Eye (tissue), 1 donor: Measurements from ENCODE around the gene CASKIN1.

ENCODE experiments used
- DNase-seq: peaks from one replicate; pipeline ENCODE4 v3.0.0-alpha.2; 2015

The CASKIN1 gene

GRCh38 chr16:2232094-2232990, 35.9 kb upstream of the CASKIN1 start:
- DNase-seq: no peak

- DNase-seq: no peak
Measured at GRCh38 chr16:2231016-2231931, 34.9 kb upstream of the CASKIN1 start.

DNA sequence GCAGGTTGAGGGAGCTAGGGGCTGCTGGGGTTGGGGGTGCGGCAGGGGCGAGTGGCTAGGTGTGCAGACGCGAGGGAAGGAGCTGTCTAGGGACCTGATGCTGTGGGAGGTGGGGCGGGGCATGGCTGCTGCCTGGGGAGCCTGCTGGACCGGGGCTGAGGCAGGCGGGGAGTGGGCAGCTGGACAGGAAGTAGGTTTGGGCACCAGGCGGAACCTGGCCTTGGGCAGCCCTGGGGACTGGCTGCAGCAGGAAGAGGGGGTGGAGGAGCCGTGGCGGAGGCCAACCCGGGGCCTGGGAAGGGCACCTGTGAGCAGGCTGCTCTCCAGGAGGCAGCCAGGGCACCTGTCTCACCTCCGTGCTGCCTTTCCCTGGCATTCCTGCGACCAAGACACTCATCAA, 34.0 kb upstream of the CASKIN1 start:
- no peak for DNase-seq

GRCh38 chr16:2229632-2230250, 33.3 kb upstream of the CASKIN1 start:
- DNase-seq: no peak

- DNase-seq: no peak
Measured at GRCh38 chr16:2229091-2229490, 32.7 kb upstream of the CASKIN1 start.

GRCh38 chr16:2228161-2228824, 31.9 kb upstream of the CASKIN1 start:
- no peak for DNase-seq

- DNase-seq: no peak
Measured at GRCh38 chr16:2226918-2227317, 30.5 kb upstream of the CASKIN1 start.

DNA sequence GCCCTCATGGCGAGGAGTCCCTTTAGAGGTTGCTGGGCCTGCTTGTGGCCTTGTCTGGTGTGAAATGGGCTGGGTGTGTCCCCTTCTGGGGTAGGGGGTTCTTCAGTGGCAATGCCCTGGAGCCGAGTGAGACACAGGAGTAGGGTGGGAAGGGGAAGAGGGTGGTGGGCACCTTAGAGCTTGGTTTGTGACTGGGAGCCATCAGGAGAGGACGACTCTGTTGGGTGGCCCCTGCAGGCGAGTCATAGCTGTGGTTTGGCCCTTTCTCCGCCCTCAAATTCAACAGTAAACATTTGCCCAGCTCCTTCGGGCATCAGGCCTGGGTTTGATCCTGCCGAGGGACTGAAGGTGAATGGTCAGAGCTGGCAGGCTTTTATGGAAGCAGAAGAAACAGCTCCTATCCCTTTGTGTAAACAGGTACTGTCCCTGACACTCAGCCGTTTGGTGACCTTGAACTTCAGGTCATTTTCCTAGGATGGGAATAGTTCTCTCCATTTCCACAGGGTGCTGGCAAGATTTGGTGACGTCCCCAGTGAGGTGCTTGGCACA, 29.9 kb upstream of the CASKIN1 start:
- DNase-seq: no peak

DNA sequence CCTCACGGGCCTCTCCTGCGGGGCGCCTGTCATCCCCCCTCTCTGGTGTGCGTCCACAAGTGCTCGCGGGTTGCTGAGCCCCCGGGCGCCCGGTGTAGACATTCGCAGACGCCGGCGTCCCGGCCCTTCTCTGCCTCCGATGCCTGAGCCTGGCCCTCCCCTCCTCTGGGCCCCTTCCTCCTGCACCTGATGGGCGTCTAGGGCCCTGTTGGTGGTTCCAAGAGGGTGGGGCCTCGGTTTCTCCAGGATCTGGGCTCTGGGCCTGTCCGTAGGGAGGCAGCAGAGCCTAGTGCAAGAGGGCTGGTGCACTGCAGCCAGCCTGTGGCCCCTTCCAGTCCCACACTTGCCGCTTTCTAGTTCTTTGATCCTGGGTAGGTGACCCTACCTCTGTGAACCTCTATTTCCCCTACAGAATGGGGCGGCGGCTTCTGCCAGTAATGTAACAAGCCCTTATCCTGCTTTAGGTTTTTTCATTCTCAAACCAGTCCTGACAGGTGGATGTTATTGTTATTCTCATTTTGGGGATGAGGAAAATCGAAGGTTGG, 27.6 kb upstream of the CASKIN1 start:
- DNase-seq: no peak

- DNase-seq: peak; percentile 99
Measured at GRCh38 chr16:2223221-2223941, 27.0 kb upstream of the CASKIN1 start, which contains the start of gene E4F1. Gene E4F1, plus strand, starts transcription at chr16:2223591. Its CDS starts 23 bp downstream, at chr16:2223614.

DNA sequence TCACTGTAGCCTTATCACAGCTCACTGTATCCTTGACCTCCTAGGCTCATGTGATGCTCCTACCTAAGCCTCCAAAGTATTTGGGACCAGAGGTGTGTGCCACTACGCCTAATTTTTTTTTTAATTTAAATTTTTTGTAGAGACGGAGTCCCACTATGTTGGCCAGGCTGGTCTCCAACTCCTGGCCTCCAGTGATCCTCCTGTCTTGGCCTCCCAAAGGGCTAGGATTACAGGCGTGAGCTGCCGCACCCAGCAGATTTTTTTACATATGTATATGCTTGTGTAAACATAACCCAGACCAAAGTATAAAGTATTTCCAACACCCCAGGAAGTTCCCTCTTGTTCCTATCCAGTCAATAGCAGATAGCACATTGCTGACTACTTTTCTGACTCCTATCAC, 19.9 kb upstream of the CASKIN1 start:
- no peak for DNase-seq

- no peak for DNase-seq
Measured at GRCh38 chr16:2214719-2214968, 18.2 kb upstream of the CASKIN1 start, which contains the start of gene PGP. Gene PGP, minus strand, starts transcription at chr16:2214840. Its CDS starts 63 bp downstream, at chr16:2214777.

GRCh38 chr16:2213817-2214718, 17.7 kb upstream of the CASKIN1 start:
- peak; percentile 58 for DNase-seq

DNA sequence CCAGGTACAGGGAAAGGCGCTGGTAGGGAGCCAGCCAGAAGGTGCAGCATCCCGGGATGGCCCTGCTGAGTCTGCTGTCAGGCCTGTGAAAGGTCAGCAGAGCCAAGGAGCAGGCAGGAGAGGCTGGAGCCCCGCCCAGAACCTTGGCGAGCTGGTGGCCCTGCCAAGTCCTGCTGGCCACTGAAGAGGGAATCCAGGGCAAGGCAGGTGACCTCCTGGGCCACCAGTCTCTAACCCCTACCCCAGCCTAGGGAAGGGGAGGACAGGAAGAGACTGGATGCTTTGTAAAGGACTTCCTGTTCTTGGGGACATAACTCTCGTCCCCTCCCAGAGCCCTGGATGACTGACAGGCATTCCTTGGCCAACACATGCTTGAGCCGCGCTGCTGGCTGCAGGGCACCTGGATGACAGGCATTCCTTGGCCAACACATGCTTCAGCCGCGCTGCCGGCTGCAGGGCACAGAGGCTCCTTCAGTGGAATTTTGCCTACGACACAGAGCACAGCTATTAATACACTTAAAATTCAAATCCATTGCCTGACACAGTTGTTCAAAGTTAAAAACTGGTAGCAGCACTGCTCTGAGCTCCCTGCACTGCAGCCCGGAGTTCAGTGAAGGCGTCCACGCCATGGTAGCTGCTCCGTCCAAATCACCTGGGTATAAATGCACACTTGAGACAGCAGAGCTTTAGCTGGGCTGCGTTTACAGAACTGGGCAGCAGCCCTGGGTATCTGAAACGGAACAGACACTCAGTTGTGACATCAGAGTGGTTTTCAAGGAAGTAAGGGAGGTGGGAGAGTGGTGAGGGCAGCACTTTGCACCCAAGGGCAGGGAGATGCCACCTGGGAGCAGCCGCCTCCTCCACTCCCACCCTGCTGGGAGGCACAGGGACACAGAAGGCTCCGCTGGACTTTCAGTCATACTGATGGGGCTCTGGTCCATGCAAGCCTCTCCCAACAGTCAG, 16.2 kb upstream of the CASKIN1 start:
- no peak for DNase-seq

DNA sequence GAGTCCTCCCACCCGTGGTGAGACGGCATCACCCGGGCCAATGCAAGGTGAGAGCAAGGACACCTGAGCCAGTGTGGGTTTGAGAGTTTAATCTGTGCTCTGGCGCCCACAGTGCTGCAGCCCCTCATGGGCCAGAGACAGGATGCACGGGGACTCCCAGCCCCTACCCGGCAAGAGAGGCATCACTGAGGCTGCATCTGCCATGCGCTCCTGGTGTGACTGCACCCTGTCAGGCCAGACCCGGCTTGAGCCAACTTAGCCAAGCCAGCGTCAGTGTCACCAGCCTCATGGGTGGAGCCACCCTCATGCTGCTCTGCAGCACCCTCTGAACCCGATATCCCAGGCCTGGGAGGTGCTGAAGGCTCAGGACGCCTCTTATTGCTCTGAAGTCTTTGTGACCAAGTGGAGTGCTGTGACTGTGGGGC, 15.5 kb upstream of the CASKIN1 start:
- DNase-seq: no peak

DNA sequence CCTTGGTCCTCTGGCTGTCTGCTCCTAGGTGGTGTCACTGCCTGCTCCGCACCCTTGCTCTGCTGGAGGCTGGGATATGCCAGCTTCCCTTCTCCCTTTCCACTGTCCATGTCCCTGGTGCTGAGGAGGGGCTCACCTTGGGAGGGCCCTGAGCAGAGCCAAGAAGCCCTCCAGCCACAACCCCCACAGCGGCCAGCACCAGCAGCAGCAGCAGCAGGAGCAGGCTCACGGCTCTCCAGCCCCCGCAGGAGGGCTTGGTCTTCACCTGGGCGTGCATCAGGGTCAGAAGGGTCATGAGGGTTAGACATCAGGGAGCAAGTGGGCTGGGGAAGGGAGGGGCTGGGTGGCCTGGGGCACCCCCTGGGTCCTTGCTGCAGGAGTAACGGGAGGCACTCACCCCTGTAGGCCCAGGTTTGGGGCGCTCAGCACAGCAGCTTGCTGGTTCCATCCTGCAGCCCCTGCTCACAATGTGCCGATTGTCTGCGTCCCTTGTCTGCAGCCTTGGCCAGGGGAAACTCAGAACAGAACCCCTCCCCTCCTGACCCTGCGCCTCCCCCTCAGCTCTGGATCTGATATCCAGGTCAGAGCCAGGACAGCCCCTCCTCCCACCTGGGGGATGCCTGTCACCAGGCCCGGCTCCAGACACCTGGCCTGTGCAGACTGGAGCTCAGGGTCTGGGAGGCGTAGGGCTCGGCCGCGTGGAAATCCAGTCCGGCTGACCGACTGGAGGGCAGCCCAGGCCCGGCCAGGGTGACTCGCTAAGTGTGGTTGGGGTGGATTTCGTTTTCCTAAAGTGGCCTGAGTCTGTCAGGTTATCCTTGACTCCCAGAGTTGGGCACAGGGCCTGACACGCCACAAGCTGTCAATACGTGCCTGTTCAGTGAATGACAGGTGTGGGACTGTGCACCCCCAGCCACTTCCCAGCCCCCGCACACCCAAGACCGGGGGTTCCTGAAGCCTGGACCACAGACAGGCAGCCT, 14.3 kb upstream of the CASKIN1 start, which contains the start of gene BRICD5:
Gene BRICD5 (minus strand): TSS at position 478 of the 980 bp plus-strand sequence. CDS start 30 bp downstream, at position 448.
- no peak for DNase-seq

GRCh38 chr16:2210009-2210332, 13.6 kb upstream of the CASKIN1 start:
- DNase-seq: no peak
